ENCODE results near the gene HLA-DPB1.

The HLA-DPB1 gene

DNA sequence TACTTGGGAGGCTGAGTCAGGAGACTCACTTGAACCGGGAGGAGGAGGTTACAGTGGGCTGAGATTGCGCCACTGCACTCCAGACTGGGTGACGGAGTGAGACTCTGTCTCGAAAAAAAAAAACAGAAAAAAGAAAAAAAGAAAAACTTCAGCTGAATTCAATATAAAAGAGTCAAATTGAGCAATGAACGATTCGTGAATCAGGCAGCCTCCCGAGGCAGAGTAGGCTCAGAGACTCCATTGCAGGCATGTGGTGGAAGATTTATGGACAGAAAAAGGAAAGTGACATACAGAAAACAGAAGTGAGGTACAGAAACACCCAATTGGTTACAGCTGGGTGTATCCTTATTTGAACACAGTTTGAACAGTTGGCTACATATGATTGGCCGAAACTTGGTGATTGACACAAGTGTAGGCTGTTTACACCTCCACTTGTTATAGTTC, 56.3 kb downstream of the HLA-DPB1 start:
- Histone ChIP-seq H3F3A (ENCODE audit: low read depth) (no peaks in the 10 kb centered on the region), H3K27me3 (ENCODE audit: insufficient read depth, low read length, poor library complexity, severe bottlenecking) (peaks cover 7% of the 10 kb centered on the region), H4K20me1 (ENCODE audit: insufficient read depth, low read length, poor library complexity, severe bottlenecking) (no peaks in the 10 kb centered on the region), H3K4me3 (ENCODE audit: low read length, poor library complexity, severe bottlenecking) (no peak overlapping the region), H3K36me3 (ENCODE audit: insufficient read depth, low read length) (no peaks in the 10 kb centered on the region), H3K9me2 (replicated peaks; ENCODE audit: low read depth, low read length) (no peaks in the 10 kb centered on the region), H3K4me1 (ENCODE audit: insufficient read depth, low read length, poor library complexity, severe bottlenecking) (peaks cover 4% of the 10 kb centered on the region), H3K4me2 (ENCODE audit: low read depth, low read length, poor library complexity, severe bottlenecking) (no peak overlapping the region), H3K79me2 (ENCODE audit: insufficient read depth, low read length) (no peaks in the 10 kb centered on the region), H3K9ac (ENCODE audit: low read depth, low read length, poor library complexity, severe bottlenecking) (no peak overlapping the region), H3K9me3 (ENCODE audit: insufficient read depth, low read depth, low read length) (no peaks in the 10 kb centered on the region), H2AFZ (ENCODE audit: low read length) (no peak overlapping the region)
- TF ChIP-seq, protein P1, sequence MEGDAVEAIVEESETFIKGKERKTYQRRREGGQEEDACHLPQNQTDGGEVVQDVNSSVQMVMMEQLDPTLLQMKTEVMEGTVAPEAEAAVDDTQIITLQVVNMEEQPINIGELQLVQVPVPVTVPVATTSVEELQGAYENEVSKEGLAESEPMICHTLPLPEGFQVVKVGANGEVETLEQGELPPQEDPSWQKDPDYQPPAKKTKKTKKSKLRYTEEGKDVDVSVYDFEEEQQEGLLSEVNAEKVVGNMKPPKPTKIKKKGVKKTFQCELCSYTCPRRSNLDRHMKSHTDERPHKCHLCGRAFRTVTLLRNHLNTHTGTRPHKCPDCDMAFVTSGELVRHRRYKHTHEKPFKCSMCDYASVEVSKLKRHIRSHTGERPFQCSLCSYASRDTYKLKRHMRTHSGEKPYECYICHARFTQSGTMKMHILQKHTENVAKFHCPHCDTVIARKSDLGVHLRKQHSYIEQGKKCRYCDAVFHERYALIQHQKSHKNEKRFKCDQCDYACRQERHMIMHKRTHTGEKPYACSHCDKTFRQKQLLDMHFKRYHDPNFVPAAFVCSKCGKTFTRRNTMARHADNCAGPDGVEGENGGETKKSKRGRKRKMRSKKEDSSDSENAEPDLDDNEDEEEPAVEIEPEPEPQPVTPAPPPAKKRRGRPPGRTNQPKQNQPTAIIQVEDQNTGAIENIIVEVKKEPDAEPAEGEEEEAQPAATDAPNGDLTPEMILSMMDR (conservative IDR thresholded peaks at IDR 0.05; ENCODE audit: low read length) = no peak
- TF ChIP-seq EZH2phosphoT487 (IDR thresholded peaks at IDR 0.05; ENCODE audit: borderline replicate concordance) = no peak

DNA sequence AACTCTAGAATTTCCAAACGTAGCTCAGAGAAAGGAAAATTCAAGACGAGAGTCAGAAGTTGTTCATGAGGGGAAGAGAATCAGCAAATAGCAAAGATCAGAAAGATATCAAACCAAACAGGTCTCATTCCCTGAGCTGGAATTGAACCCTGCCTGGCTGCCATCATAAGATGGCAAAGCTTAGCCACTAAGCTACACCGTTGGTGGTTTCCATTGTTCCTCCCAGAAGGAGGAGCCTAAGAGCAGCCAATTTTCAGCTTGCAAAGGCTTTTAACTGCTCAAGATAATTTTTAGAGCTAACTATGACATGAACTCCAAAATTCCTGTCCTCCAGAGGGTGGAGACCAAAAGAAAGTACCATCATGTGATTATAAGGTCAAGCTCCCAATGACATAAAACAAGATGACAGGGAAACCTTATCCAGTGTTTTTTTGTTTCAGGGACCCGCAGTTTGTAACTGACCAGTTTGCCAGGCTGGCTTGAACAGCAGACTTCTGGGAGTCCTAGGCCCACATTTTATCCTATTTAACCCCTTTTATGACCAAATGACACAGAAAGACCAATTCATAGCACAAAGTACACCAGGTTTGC, 60.6 kb downstream of the HLA-DPB1 start:
- no peak overlapping the region for H3K9ac ChIP-seq (ENCODE audit: low read depth, low read length, poor library complexity, severe bottlenecking)
- no peaks in the 10 kb centered on the region for H3F3A ChIP-seq (ENCODE audit: low read depth)
- no peaks in the 10 kb centered on the region for H3K27me3 ChIP-seq (ENCODE audit: insufficient read depth, low read length, poor library complexity, severe bottlenecking)
- TF ChIP-seq, protein P1 (conservative IDR thresholded peaks at IDR 0.05; ENCODE audit: low read length) = no peak
- TF ChIP-seq EZH2phosphoT487 (IDR thresholded peaks at IDR 0.05; ENCODE audit: borderline replicate concordance) = no peak
- no peak overlapping the region for H3K4me3 ChIP-seq (ENCODE audit: low read length, poor library complexity, severe bottlenecking)
- H3K36me3 ChIP-seq (ENCODE audit: insufficient read depth, low read length) = no peaks in the 10 kb centered on the region
- H3K4me1 ChIP-seq (ENCODE audit: insufficient read depth, low read length, poor library complexity, severe bottlenecking) = peaks cover 4% of the 10 kb centered on the region
- no peaks in the 10 kb centered on the region for H3K9me2 ChIP-seq (replicated peaks; ENCODE audit: low read depth, low read length)
- H3K9me3 ChIP-seq (ENCODE audit: insufficient read depth, low read depth, low read length) = no peaks in the 10 kb centered on the region
- H3K79me2 ChIP-seq (ENCODE audit: insufficient read depth, low read length) = no peaks in the 10 kb centered on the region
- no peaks in the 10 kb centered on the region for H4K20me1 ChIP-seq (ENCODE audit: insufficient read depth, low read length, poor library complexity, severe bottlenecking)
- H3K4me2 ChIP-seq (ENCODE audit: low read depth, low read length, poor library complexity, severe bottlenecking) = no peak overlapping the region
- H2AFZ ChIP-seq (ENCODE audit: low read length) = 0 out of 2 replicates have a peak overlapping the region, but pooled peaks have one; percentile 64
